HepG2 (cell line): ENCODE results near the gene MTMR4. TPM values are rescaled to one million over a fixed set of nuclear protein-coding genes. Genes with fewer than 3 reads are reported as not detected.

Experiments
- ATAC-seq: fragments of 200-7000 bp; cut with Tn5 transposase; 3 replicates; pipeline ENCODE4 v1.9.1; 2020; ENCODE audit warnings: mild to moderate bottlenecking, moderate library complexity
- BruUV-seq: library from RNA; stranded (reverse); fragments of 400-500 nt; replicated peaks from 2 replicates; lab custom pipeline; 2021; lab: Mats Ljungman, UMichigan
- CTCF ChIA-PET: fragments of 300-600 bp; formaldehyde crosslinking; extraction: SDS; loops from one replicate; lab custom pipeline; 2021; ENCODE audit warnings: low total read pairs, inconsistent platforms, low intra/inter-chr PET ratio; lab: Yijun Ruan, JAX
- POLR2A ChIA-PET: fragments of 350-600 bp; sonication (Branson Sonifier 250); formaldehyde crosslinking; loops from one replicate; lab custom pipeline; 2020; ENCODE audit warnings: antibody characterized with exemption, inconsistent platforms; lab: Yijun Ruan, JAX
- DNase-seq: peaks from one replicate; pipeline ENCODE4 v3.0.0-alpha.2; 2015; ENCODE audit warnings: low spot score
- FAIRE-seq: peaks from 3 replicates; lab custom pipeline; 2011; peaks lifted over from hg19 to GRCh38; lab: Jason Lieb, UNC
- H2AFZ ChIP-seq: one replicate; pipeline ENCODE4 v1.6.1; 2011; ENCODE audit warnings: low read length, inconsistent platforms
- H3K27ac ChIP-seq: fragments of 300-600 bp; 3 replicates; pipeline ENCODE4 v1.8.0; 2011; ENCODE audit warnings: mixed run types, mild to moderate bottlenecking, mixed read lengths, low read length, inconsistent platforms; ENCODE audit not compliant: insufficient read depth; ENCODE audit errors: extremely low read length
- H3K27me3 ChIP-seq, 2 experiments: fragments of 200-600 bp in 1 of 2; 2 replicates in 1 of 2; 3 replicates in 1 of 2; pipeline versions ENCODE4 v1.6.0 to v1.8.0; 2011; ENCODE audit warnings: low read length in 2 of 2, mild to moderate bottlenecking in 2 of 2, moderate library complexity in 2 of 2, inconsistent platforms in 1 of 2; ENCODE audit not compliant: insufficient read depth in 2 of 2, control insufficient read depth in 1 of 2
- H3K36me3 ChIP-seq, 2 experiments: fragments of 200-600 bp in 1 of 2; replicated peaks in 1 of 2; 2 replicates in 1 of 2; 3 replicates in 1 of 2; pipeline versions ENCODE4 v1.5.1 to v1.8.0; 2011; ENCODE audit warnings: low read length in 2 of 2, inconsistent platforms in 1 of 2; ENCODE audit not compliant: insufficient read depth in 2 of 2, control insufficient read depth in 1 of 2
- H3K4me1 ChIP-seq: 2 replicates; pipeline ENCODE4 v1.5.1; 2012; ENCODE audit warnings: low read length, inconsistent platforms; ENCODE audit not compliant: insufficient read depth
- H3K4me2 ChIP-seq: 2 replicates; pipeline ENCODE4 v1.6.0; 2011; ENCODE audit warnings: low read depth, low read length, inconsistent platforms
- H3K4me3 ChIP-seq, 3 experiments: fragments of 200-600 bp in 1 of 3; sonication (generic), shearing (Covaris generic) in 1 of 3; replicated peaks in 1 of 3; 2 replicates each; pipeline ENCODE4 v1.5.1; 2011 to 2016; ENCODE audit warnings: low read length in 3 of 3, inconsistent platforms in 2 of 3, low read depth in 2 of 3, mild to moderate bottlenecking in 2 of 3, control low read depth in 1 of 3, mixed read lengths in 1 of 3; ENCODE audit not compliant: insufficient read depth in 1 of 3
- H3K79me2 ChIP-seq: one replicate; pipeline ENCODE4 v1.6.1; 2011; ENCODE audit warnings: low read length, inconsistent platforms; ENCODE audit not compliant: insufficient read depth
- H3K9ac ChIP-seq: 2 replicates; pipeline ENCODE4 v1.6.0; 2011; ENCODE audit warnings: mild to moderate bottlenecking, low read depth, low read length, inconsistent platforms; ENCODE audit not compliant: insufficient read depth
- H3K9me3 ChIP-seq: 2 replicates; pipeline ENCODE4 v1.5.1; 2012; ENCODE audit warnings: mild to moderate bottlenecking, low read length
- H4K20me1 ChIP-seq: 2 replicates; pipeline ENCODE4 v1.6.0; 2011; ENCODE audit warnings: inconsistent platforms, mild to moderate bottlenecking, low read length, moderate library complexity; ENCODE audit not compliant: insufficient read depth
- AGO2 ChIP-seq: fragments of 200-400 bp; formaldehyde crosslinking; optimal IDR thresholded peaks from 2 replicates; pipeline ENCODE3; 2017; ENCODE audit warnings: mild to moderate bottlenecking, low read depth, low read length, moderate library complexity
- POLR2G ChIP-seq: fragments of 200-400 bp; formaldehyde crosslinking; IDR thresholded peaks from 2 replicates; pipeline ENCODE4 v1.6.1; 2018; ENCODE audit warnings: mild to moderate bottlenecking, low read depth, low read length, moderate library complexity
- RBFOX2 ChIP-seq: fragments of 200-400 bp; formaldehyde crosslinking; IDR thresholded peaks from 2 replicates; pipeline ENCODE4 v1.6.1; 2017; ENCODE audit warnings: low read depth, mild to moderate bottlenecking, low read length
- ZNF614 ChIP-seq: IDR thresholded peaks from 2 replicates; pipeline ENCODE4 v1.6.1; 2018; ENCODE audit warnings: missing biosample characterization, missing genetic modification reagents, inconsistent platforms, borderline replicate concordance
- ZNF772 ChIP-seq: sonication (generic); formaldehyde crosslinking; IDR thresholded peaks from 2 replicates; pipeline ENCODE4 v1.5.0; 2020; ENCODE audit warnings: mild to moderate bottlenecking, missing genetic modification reagents
- ZNF775 ChIP-seq: sonication (generic); formaldehyde crosslinking; IDR thresholded peaks from 2 replicates; pipeline ENCODE4 v1.4.0; 2020; ENCODE audit warnings: missing genetic modification reagents, mild to moderate bottlenecking, moderate library complexity, borderline replicate concordance
- WGBS: methylation state at CpG from one replicate; pipeline ENCODE4 v1.1.6; 2017; ENCODE audit warnings: low lambda C conversion rate; 5-methylcytosine and 5-hydroxymethylcytosine counted together
- in situ Hi-C: cut with HindIII; loops from 2 replicates; pipeline ENCODE4 v1.10.0; 2017; ENCODE audit warnings: low pct_unique_long_range_greater_than_20kb; ENCODE audit not compliant: extremely low pct_ligation_motif_present
- intact Hi-C: fragments of 100-400 bp; cut with micrococcal nuclease; formaldehyde crosslinking; loops from one replicate; pipeline ENCODE4 v1.10.0; 2022; ENCODE audit not compliant: unreplicated experiment
- polyA plus RNA-seq, 8 experiments: library from polyadenylated mRNA; depleted of rRNA in 3 of 8; stranded (reverse) in 7 of 8; unstranded in 1 of 8; fragments of >200 nt; fragmentation: Illumina TruSeq in 4 of 8; extraction: Trizol in 4 of 8; gene quantifications; 2 replicates each; pipeline versions ENCODE4 v1.2.1 to v1.2.3, GENCODE V29; 2011 to 2016; ENCODE audit warnings: low read depth in 4 of 8, missing spikeins in 1 of 8, mixed read lengths in 1 of 8; ENCODE audit not compliant: insufficient read depth in 1 of 8
- total RNA-seq, 5 experiments: library from RNA; depleted of rRNA; stranded (reverse); fragments of >200 nt; fragmentation: Illumina TruSeq; extraction: Trizol; gene quantifications; 2 replicates each; pipeline ENCODE4 v1.2.3, GENCODE V29; 2016; ENCODE audit warnings: low read depth in 1 of 5

MTMR4 gene
- total and polyA plus RNA-seq, 2 of the 13 experiments (the other 11 are each of a cell fraction or from before 2014, with no cell fraction given): 62.5 to 65.1 TPM

GRCh38 chr17:58488428-58488890 lies 26.0 kb downstream of the MTMR4 start:
- intact Hi-C loops: no loop called here
- BruUV-seq: no TSS peak
- 92% methylated on average over 26 of the region's 26 CpGs for WGBS
- H3K27ac ChIP-seq: no peak overlapping the region
- TF ChIP-seq AGO2 (peak; percentile 16), ZNF614 (no peak), ZNF775 (no peak)
- TF ChIP-seq, all 625 proteins: peak for 1
- ChIA-PET POLR2A (no interaction called here), CTCF (no interaction called here)
- H3K4me2 ChIP-seq: no peak overlapping the region
- no peaks in the 10 kb centered on the region for H3K79me2 ChIP-seq
- H2AFZ ChIP-seq: no peak overlapping the region
- DNase-seq (no peak), FAIRE-seq (peak; percentile 57), ATAC-seq (no peak)
- peaks cover 13% of the 10 kb centered on the region for H3K4me1 ChIP-seq
- H4K20me1 ChIP-seq: peaks cover 5% of the 10 kb centered on the region; the same call in 1 of the 2 replicates
- no peak overlapping the region for H3K4me3 ChIP-seq
- H3K9ac ChIP-seq: no peak overlapping the region
- H3K36me3 ChIP-seq: peaks cover 23 to 47% of the 10 kb centered on the region in 2 experiments
- no peaks in the 10 kb centered on the region for H3K27me3 ChIP-seq
- in situ Hi-C loops: no loop called here
- H3K9me3 ChIP-seq: no peaks in the 10 kb centered on the region

DNA sequence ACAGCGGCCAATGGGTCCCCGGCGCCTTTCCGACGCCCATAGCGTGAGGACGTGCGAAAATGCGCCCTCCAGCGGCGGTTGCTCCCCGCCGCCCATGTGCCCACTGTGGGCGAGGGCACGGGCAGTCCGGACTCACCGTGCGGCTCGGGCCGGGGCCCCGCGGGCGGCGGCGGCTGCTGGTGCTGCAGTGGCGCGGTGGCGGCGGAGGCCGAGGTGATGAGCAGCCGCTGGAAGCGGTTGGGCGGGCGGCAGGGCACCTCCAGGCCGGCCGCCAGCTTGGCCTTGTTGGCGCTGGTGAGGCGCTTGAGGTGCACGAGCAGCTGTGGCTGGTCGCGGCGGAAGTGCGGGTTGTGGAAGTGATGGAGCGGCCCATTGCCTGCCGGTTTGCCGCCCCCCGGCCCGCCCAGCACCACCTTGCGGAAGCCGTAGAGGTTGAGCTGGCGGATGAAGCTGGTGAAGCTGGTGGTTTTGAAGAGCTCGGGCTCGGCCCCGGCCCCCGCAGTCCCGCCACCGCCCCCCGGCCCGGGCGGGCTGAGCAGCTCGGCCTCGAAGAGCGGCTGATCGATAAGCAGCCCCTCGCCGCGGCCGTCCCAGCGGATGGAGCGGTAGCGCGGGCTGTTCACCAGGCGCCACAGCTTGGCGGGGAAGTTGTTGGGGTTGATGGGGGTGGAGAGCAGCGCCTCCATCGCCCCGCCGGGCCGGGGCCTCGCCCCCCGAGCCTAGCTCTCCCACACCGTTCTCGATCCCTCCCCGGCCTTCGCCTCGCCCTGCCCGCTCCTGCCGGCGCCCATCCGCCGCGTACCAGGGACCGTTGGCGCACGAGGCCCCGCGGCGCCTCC lies 26.6 kb downstream of the MTMR4 start, which contains the start of gene HSF5:
TSS of gene HSF5 (minus strand) at position 820 of the 839 bp plus-strand sequence. CDS start at position 686, 134 bp downstream.
- FAIRE-seq: no peak
- no peak within 1 kb of the TSS for H3K27ac ChIP-seq
- in situ Hi-C loops (no loop called here), intact Hi-C loops (no loop called here)
- H3K9me3 ChIP-seq: no peaks in the 10 kb centered on the region
- H3K9ac ChIP-seq: no peak within 1 kb of the TSS
- WGBS: 98% methylated on average over 80 of the region's 98 CpGs
- H3K36me3 ChIP-seq: peaks cover 19 to 41% of the 10 kb centered on the region in 2 experiments
- no peak within 1 kb of the TSS for H3K4me3 ChIP-seq
- ATAC-seq: peak; percentile 28
- H3K4me2 ChIP-seq: no peak within 1 kb of the TSS
- H3K4me1 ChIP-seq: peaks cover 13% of the 10 kb centered on the region
- TF ChIP-seq POLR2G (peak; percentile 31; the same call in 1 of the 2 replicates), RBFOX2 (0 out of 2 replicates have a peak, but pooled peaks have one; percentile 28), AGO2 (peak; percentile 62), ZNF772 (no peak)
- TF ChIP-seq, all 625 proteins: peak for 3
- H2AFZ ChIP-seq: no peak within 1 kb of the TSS
- no peaks in the 10 kb centered on the region for H3K27me3 ChIP-seq
- CTCF ChIA-PET: no interaction called here
- BruUV-seq: no TSS peak
- no peak for DNase-seq
- POLR2A ChIA-PET: no interaction called here
- H4K20me1 ChIP-seq: peaks cover 5% of the 10 kb centered on the region; the same call in 1 of the 2 replicates
- no peaks in the 10 kb centered on the region for H3K79me2 ChIP-seq
